H1 (cell line): Measurements from ENCODE around the gene HOMER1. TPM values are rescaled to one million over a fixed set of nuclear protein-coding genes. Genes with fewer than 3 reads are reported as not detected.

Source experiments
- YY1 ChIP-seq: IDR thresholded peaks from 2 replicates; pipeline ENCODE4 v1.6.1; 2011; ENCODE audit warnings: low read depth, mild to moderate bottlenecking, low read length
- polyA plus RNA-seq, 7 experiments: library from polyadenylated mRNA; depleted of rRNA in 3 of 7; stranded (reverse) in 5 of 7; unstranded in 2 of 7; fragments of >200 nt in 5 of 7; fragments of 200-250 nt in 2 of 7; gene quantifications; 1 replicate in 5 of 7; 2 replicates in 1 of 7; 4 replicates in 1 of 7; pipeline versions ENCODE4 v1.2.1 to v1.2.3, GENCODE V29; 2011 to 2013; ENCODE audit warnings: missing spikeins in 2 of 7, mixed read lengths in 2 of 7
- total RNA-seq: library from RNA; stranded (reverse); fragmentation: NEBNext Ultra II Directional; extraction: Animal tissue kit (Norgen Biotek cat#: 25700); gene quantifications from 2 replicates; pipeline ENCODE4 v1.2.1, GENCODE V29; 2021

HOMER1 gene
- total and polyA plus RNA-seq, 2 of the 8 experiments (the other 6 are each of a cell fraction or from before 2014, with no cell fraction given): 6.4 to 57.9 TPM

GRCh38 chr5:79487251-79487650 is 26.7 kb downstream of the HOMER1 start (continued):
- no peak for TF ChIP-seq YY1
